Right lobe of liver (tissue), 4 donors: ENCODE results near the gene PPP5C.

ENCODE experiments used
- POLR2A ChIP-seq: fragments of 450-650 bp; IDR thresholded peaks from one replicate; pipeline ENCODE4 v1.6.1; 2017; ENCODE audit warnings: antibody characterized with exemption, mild to moderate bottlenecking
- TF ChIP-seq, protein P1 (sequence below), 4 donors: fragments of 200-600 bp in 3 of 4; fragments of 450-650 bp in 1 of 4; IDR thresholded peaks; one replicate each; pipeline versions ENCODE4 v1.5.1 to v1.8.0; 2016 to 2022; ENCODE audit warnings: antibody characterized with exemption in 4 of 4, mild to moderate bottlenecking in 2 of 4
- donor health status: DM: no; HTN: no; CAD: no.
- donor health status: DM: no; HTN: no; CAD: no.
- donor health status: DM: no; HTN: yes; CAD: no.

DNA sequence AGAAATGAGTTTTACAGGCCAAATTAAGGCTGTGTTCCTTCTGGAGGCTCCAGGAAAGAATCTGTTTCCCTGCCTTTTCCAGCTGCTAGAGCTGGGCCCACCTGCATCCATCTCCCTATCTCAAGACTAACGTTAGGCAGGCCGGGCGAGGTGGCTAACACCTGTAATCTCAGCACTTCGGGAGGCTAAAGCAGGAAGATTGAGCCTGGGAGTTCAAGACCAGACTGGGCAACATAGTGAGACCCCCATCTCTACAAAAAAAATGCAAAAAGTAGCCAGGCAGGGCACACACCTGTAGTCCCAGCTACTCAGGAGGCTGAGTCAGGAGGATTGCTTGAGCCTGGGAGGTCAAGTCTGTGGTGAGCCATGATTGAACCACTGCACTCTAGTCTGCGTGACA is 35.4 kb upstream of the PPP5C start:
- TF ChIP-seq, protein P1, sequence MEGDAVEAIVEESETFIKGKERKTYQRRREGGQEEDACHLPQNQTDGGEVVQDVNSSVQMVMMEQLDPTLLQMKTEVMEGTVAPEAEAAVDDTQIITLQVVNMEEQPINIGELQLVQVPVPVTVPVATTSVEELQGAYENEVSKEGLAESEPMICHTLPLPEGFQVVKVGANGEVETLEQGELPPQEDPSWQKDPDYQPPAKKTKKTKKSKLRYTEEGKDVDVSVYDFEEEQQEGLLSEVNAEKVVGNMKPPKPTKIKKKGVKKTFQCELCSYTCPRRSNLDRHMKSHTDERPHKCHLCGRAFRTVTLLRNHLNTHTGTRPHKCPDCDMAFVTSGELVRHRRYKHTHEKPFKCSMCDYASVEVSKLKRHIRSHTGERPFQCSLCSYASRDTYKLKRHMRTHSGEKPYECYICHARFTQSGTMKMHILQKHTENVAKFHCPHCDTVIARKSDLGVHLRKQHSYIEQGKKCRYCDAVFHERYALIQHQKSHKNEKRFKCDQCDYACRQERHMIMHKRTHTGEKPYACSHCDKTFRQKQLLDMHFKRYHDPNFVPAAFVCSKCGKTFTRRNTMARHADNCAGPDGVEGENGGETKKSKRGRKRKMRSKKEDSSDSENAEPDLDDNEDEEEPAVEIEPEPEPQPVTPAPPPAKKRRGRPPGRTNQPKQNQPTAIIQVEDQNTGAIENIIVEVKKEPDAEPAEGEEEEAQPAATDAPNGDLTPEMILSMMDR (IDR thresholded peaks at IDR 0.05), result no peak
- TF ChIP-seq POLR2A, result no peak
